SU-DHL-6 (cell line): ENCODE results near the gene IDH2.

Experiments
- H2AFZ ChIP-seq: fragments of 200-600 bp; sonication (generic); 2 replicates; pipeline ENCODE4 v1.6.1; 2014; ENCODE audit warnings: low read depth, mild to moderate bottlenecking, moderate library complexity, mixed read lengths, antibody characterized with exemption, low read length; ENCODE audit not compliant: severe bottlenecking
- H3F3A ChIP-seq: fragments of 200-600 bp; shearing (Covaris generic); 2 replicates; pipeline ENCODE4 v1.6.0; 2016; ENCODE audit warnings: antibody characterized with exemption, mild to moderate bottlenecking; ENCODE audit not compliant: insufficient read depth
- H3K27ac ChIP-seq: fragments of 200-600 bp; sonication (generic); 2 replicates; pipeline ENCODE4 v1.5.1; 2016; ENCODE audit warnings: low read depth, mild to moderate bottlenecking, low read length, moderate library complexity, mixed read lengths
- H3K27me3 ChIP-seq: fragments of 200-600 bp; sonication (generic), shearing (Covaris generic); 2 replicates; pipeline ENCODE4 v1.6.0; 2014; ENCODE audit warnings: mild to moderate bottlenecking, low read length
- H3K36me3 ChIP-seq: fragments of 200-600 bp; sonication (generic); 2 replicates; pipeline ENCODE4 v1.6.1; 2014; ENCODE audit warnings: mild to moderate bottlenecking, low read length, mixed read lengths
- H3K4me2 ChIP-seq: fragments of 300-600, 200-600 bp; shearing (Covaris generic), sonication (generic); 2 replicates; pipeline ENCODE4 v1.6.0; 2014; ENCODE audit warnings: low read length, low read depth, mild to moderate bottlenecking; ENCODE audit not compliant: poor library complexity, severe bottlenecking
- H3K4me3 ChIP-seq: fragments of 200-600 bp; sonication (generic); 2 replicates; pipeline ENCODE4 v1.5.1; 2014; ENCODE audit warnings: antibody characterized with exemption, low read length, mild to moderate bottlenecking, mixed read lengths; ENCODE audit not compliant: insufficient read depth, poor library complexity, severe bottlenecking
- H3K79me2 ChIP-seq: fragments of 200-600 bp; sonication (generic); 2 replicates; pipeline ENCODE4 v1.6.1; 2014; ENCODE audit warnings: mild to moderate bottlenecking, low read length, moderate library complexity; ENCODE audit not compliant: insufficient read depth
- H3K9ac ChIP-seq: fragments of 200-600 bp; sonication (generic); 2 replicates; pipeline ENCODE4 v1.7.0; 2014; ENCODE audit warnings: mild to moderate bottlenecking, low read length
- H3K9me2 ChIP-seq: fragments of 200-600 bp; sonication (generic); replicated peaks from 2 replicates; pipeline ENCODE4 v1.6.1; 2014; ENCODE audit warnings: low read length; ENCODE audit not compliant: insufficient read depth
- H3K9me3 ChIP-seq: fragments of 200-600 bp; sonication (generic); 2 replicates; pipeline ENCODE4 v1.6.1; 2014; ENCODE audit warnings: low read length, mixed read lengths; ENCODE audit not compliant: insufficient read depth
- H4K20me1 ChIP-seq: fragments of 200-600 bp; sonication (generic); 2 replicates; pipeline ENCODE4 v1.6.1; 2014; ENCODE audit warnings: low read depth, mild to moderate bottlenecking, antibody characterized with exemption, low read length, moderate library complexity, mixed read lengths
- EZH2phosphoT487 ChIP-seq: fragments of 200-600 bp; sonication (generic), shearing (Covaris generic); conservative IDR thresholded peaks from 2 replicates; pipeline ENCODE4 v1.6.1; 2018; ENCODE audit warnings: mild to moderate bottlenecking, antibody characterized with exemption, low read length, moderate library complexity, mixed read lengths
- TF ChIP-seq, protein P1 (sequence below): fragments of 200-600 bp; sonication (generic); IDR thresholded peaks from one replicate; pipeline ENCODE4 v1.5.1; 2017; ENCODE audit warnings: antibody characterized with exemption, mild to moderate bottlenecking, low read length, moderate library complexity; ENCODE audit not compliant: insufficient read depth, poor library complexity, severe bottlenecking

IDH2 gene

DNA sequence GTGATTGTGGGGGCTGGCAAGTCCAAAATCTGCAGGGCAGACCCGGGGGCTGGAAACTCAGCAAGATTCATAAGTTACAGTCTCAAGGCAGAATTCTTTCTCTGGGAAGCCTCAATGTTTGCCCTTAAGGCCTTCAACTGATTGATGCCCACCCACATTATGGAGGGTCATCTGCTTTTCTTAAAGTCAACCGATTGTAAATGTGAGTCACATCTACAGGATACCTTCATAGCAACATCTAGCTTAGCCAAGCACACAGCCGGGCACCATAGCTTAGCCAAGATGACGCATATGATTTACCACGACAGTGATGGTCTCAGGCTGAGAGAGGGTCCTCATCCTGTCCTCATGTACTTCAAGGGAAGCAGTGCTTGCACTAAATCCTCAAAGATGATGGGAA, 43.5 kb downstream of the IDH2 start:
- no peaks in the 10 kb centered on the region for H3K27me3 ChIP-seq
- H3K36me3 ChIP-seq, result no peaks in the 10 kb centered on the region
- peak overlapping the region; percentile 27; the same call in 1 of the 2 replicates for H3K9ac ChIP-seq
- H4K20me1 ChIP-seq, result no peaks in the 10 kb centered on the region
- H3F3A ChIP-seq, result peaks cover 11% of the 10 kb centered on the region; the same call in 1 of the 2 replicates
- peak overlapping the region; percentile 12 for H3K4me3 ChIP-seq
- H3K9me2 ChIP-seq, result no peaks in the 10 kb centered on the region
- H3K79me2 ChIP-seq, result no peaks in the 10 kb centered on the region
- peak overlapping the region; percentile 38 for H3K4me2 ChIP-seq
- peak overlapping the region; percentile 53 for H2AFZ ChIP-seq
- H3K27ac ChIP-seq, result peak overlapping the region; percentile 62
- no peaks in the 10 kb centered on the region for H3K9me3 ChIP-seq
- TF ChIP-seq, protein P1, sequence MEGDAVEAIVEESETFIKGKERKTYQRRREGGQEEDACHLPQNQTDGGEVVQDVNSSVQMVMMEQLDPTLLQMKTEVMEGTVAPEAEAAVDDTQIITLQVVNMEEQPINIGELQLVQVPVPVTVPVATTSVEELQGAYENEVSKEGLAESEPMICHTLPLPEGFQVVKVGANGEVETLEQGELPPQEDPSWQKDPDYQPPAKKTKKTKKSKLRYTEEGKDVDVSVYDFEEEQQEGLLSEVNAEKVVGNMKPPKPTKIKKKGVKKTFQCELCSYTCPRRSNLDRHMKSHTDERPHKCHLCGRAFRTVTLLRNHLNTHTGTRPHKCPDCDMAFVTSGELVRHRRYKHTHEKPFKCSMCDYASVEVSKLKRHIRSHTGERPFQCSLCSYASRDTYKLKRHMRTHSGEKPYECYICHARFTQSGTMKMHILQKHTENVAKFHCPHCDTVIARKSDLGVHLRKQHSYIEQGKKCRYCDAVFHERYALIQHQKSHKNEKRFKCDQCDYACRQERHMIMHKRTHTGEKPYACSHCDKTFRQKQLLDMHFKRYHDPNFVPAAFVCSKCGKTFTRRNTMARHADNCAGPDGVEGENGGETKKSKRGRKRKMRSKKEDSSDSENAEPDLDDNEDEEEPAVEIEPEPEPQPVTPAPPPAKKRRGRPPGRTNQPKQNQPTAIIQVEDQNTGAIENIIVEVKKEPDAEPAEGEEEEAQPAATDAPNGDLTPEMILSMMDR, result no peak
- no peak for TF ChIP-seq EZH2phosphoT487

DNA sequence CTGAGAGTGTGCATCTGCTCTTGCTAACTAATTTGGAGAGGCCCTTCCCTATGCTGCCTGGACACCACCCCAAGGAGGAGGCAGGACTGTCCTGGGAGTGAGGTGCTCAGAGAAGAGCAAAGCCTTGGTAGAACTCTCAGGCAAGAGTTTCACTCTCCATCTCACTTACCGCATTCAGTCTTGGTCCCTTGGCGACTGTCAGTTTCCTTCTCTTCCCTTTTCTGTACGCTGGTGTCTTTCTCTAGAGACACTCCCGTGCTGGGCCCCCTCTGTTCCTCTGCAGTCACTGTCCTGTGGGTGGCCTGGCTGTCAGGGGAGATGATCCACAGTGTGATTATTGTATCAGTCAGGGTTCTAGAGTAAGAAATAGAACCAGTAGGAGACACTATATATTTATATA, 44.0 kb downstream of the IDH2 start:
- no peaks in the 10 kb centered on the region for H3K36me3 ChIP-seq
- H3K4me3 ChIP-seq, result no peak overlapping the region
- no peaks in the 10 kb centered on the region for H4K20me1 ChIP-seq
- no peaks in the 10 kb centered on the region for H3K9me3 ChIP-seq
- H3K79me2 ChIP-seq, result no peaks in the 10 kb centered on the region
- TF ChIP-seq, protein P1, result no peak
- no peak for TF ChIP-seq EZH2phosphoT487
- no peak overlapping the region for H3K9ac ChIP-seq
- no peaks in the 10 kb centered on the region for H3K27me3 ChIP-seq
- H3K27ac ChIP-seq, result no peak overlapping the region
- no peaks in the 10 kb centered on the region for H3K9me2 ChIP-seq
- no peak overlapping the region for H3K4me2 ChIP-seq
- peaks cover 11% of the 10 kb centered on the region; the same call in 1 of the 2 replicates for H3F3A ChIP-seq
- H2AFZ ChIP-seq, result peak overlapping the region; percentile 53

DNA sequence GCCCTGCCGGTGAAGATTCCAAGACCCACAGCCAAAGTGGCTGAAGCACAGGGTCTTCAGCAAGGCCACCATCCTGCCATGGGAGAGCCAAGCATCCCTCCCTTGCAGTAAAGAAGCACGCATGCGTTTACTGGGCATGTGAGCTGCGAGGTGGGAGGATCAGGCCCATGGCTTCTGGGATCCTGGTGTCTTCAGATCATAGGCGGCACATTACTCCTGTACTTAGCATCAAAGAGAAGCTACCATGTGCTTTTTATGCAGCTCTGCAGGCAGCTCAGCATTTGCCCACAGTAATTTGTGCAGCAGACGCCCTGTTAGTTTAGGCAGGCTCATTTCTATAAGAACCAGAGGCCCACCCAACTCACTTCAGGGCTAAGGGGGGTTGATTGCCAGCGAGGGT, 45.7 kb downstream of the IDH2 start:
- Histone ChIP-seq H2AFZ (no peak overlapping the region), H3K9me2 (no peaks in the 10 kb centered on the region), H3F3A (peaks cover 11% of the 10 kb centered on the region; the same call in 1 of the 2 replicates), H3K9ac (no peak overlapping the region), H3K4me3 (no peak overlapping the region), H4K20me1 (no peaks in the 10 kb centered on the region), H3K36me3 (no peaks in the 10 kb centered on the region), H3K9me3 (no peaks in the 10 kb centered on the region), H3K79me2 (no peaks in the 10 kb centered on the region), H3K4me2 (no peak overlapping the region), H3K27ac (no peak overlapping the region), H3K27me3 (no peaks in the 10 kb centered on the region)
- TF ChIP-seq EZH2phosphoT487, result no peak
- TF ChIP-seq, protein P1, result no peak
